ENCODE data around the gene AK4.
"Not testable (repeated sequence)": the region's sequence is repeated elsewhere in the genome, so short reads cannot be mapped to it uniquely, and the experiment has no call there.

AK4 gene

GRCh38 chr1:65150108-65150463, 2.1 kb downstream of the AK4 start:
- in situ Hi-C loops (cut with HindIII; ENCODE audit: low sequenced_read_pairs): no loop called here

GRCh38 chr1:65150583-65151263, 2.7 kb downstream of the AK4 start:
- in situ Hi-C loops (cut with HindIII; ENCODE audit: low sequenced_read_pairs): no loop called here

- in situ Hi-C loops (cut with HindIII; ENCODE audit: low sequenced_read_pairs): no loop called here
Observed at GRCh38 chr1:65151641-65152040, 3.6 kb downstream of the AK4 start.

GRCh38 chr1:65153635-65154034, 5.6 kb downstream of the AK4 start:
- in situ Hi-C loops (cut with HindIII; ENCODE audit: low sequenced_read_pairs): no loop called here

GRCh38 chr1:65156910-65157545, 9.0 kb downstream of the AK4 start:
- in situ Hi-C loops (cut with HindIII; ENCODE audit: low sequenced_read_pairs): no loop called here

- in situ Hi-C loops (cut with HindIII; ENCODE audit: low sequenced_read_pairs): no loop called here
Observed at GRCh38 chr1:65157546-65157941, 9.5 kb downstream of the AK4 start.

GRCh38 chr1:65159291-65159688, 11.3 kb downstream of the AK4 start:
- in situ Hi-C loops (cut with HindIII; ENCODE audit: low sequenced_read_pairs): not testable (repeated sequence)

- in situ Hi-C loops (cut with HindIII; ENCODE audit: low sequenced_read_pairs): no loop called here
Observed at GRCh38 chr1:65159801-65160523, 12.0 kb downstream of the AK4 start.

- in situ Hi-C loops (cut with HindIII; ENCODE audit: low sequenced_read_pairs): no loop called here
Observed at GRCh38 chr1:65163201-65163805, 15.3 kb downstream of the AK4 start.

GRCh38 chr1:65164101-65164500, 16.1 kb downstream of the AK4 start:
- in situ Hi-C loops (cut with HindIII; ENCODE audit: low sequenced_read_pairs): not testable (repeated sequence)

GRCh38 chr1:65164633-65165032, 16.6 kb downstream of the AK4 start:
- in situ Hi-C loops (cut with HindIII; ENCODE audit: low sequenced_read_pairs): no loop called here

GRCh38 chr1:65165269-65165993, 17.4 kb downstream of the AK4 start:
- in situ Hi-C loops (cut with HindIII; ENCODE audit: low sequenced_read_pairs): no loop called here

- in situ Hi-C loops (cut with HindIII; ENCODE audit: low sequenced_read_pairs): no loop called here
Observed at GRCh38 chr1:65166572-65167305, 18.7 kb downstream of the AK4 start.

GRCh38 chr1:65167586-65168242, 19.7 kb downstream of the AK4 start:
- in situ Hi-C loops (cut with HindIII; ENCODE audit: low sequenced_read_pairs): no loop called here

- in situ Hi-C loops (cut with HindIII; ENCODE audit: low sequenced_read_pairs): no loop called here
Observed at GRCh38 chr1:65168867-65169266, 20.9 kb downstream of the AK4 start.

- in situ Hi-C loops (cut with HindIII; ENCODE audit: low sequenced_read_pairs): no loop called here
Observed at GRCh38 chr1:65170511-65171142, 22.6 kb downstream of the AK4 start.

GRCh38 chr1:65172936-65173690, 25.1 kb downstream of the AK4 start:
- in situ Hi-C loops (cut with HindIII; ENCODE audit: low sequenced_read_pairs): no loop called here

- in situ Hi-C loops (cut with HindIII; ENCODE audit: low sequenced_read_pairs): no loop called here
Observed at GRCh38 chr1:65174585-65174984, 26.6 kb downstream of the AK4 start.

Data from endothelial cell of hepatic sinusoid (primary cell).